ENCODE measurements around the gene KLHL42.

Gene KLHL42

GRCh38 chr12:27781680-27782079, 1.6 kb downstream of the KLHL42 start:
- no peak for DNase-seq

GRCh38 chr12:27782481-27782880, 2.4 kb downstream of the KLHL42 start:
- no peak for DNase-seq

DNA sequence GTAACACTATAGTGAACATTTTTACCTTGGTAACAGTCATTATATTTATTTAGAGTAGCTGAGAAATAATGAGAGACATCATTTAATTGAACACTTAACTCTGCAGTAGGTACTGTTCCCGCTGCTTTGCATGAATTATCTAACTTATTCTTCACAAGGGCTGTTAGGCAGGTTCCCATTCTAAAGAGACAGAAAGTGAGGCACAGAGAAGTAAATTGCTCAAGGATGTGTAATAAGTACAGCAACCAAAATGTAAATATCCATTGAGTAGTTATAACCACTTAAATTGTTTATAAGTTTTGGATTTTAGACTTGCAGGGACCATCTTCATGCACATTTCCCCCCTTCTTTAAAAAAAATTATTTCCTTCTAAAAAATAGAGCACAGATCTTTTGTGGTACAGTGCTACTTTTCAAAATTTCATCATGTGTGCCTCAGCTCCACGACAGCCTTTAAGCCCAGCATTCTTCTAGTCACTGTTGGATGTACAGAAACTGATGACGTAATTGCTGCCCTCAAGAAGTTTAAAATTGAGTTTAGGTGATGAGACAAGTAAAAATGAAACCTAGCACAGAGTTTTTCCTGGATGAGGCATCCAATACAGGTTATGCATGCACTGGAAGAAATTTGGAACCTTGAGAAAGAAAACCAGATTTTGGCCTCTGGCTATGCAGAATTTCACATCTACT, 6.0 kb downstream of the KLHL42 start:
- peak; percentile 21 for DNase-seq

DNA sequence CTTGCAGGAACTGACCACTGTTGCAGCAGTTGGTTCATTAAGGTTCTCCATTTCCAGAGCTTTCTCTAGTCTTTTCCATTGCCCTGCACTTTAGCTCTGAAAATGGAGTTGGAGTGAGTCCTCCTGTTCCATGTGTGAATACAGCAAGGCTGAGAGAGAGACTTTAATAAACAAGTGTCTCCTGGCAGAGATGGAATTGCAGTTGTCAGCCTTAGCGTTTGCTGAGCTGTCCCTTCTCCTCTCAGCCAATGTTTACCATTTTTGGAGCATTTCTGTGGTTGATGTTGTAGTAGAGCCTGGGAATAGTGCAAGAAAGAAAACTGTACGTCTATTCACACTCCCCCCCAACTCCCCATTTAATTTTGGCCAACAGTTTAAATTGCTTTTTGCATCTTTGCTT, 7.5 kb downstream of the KLHL42 start:
- DNase-seq: no peak

DNA sequence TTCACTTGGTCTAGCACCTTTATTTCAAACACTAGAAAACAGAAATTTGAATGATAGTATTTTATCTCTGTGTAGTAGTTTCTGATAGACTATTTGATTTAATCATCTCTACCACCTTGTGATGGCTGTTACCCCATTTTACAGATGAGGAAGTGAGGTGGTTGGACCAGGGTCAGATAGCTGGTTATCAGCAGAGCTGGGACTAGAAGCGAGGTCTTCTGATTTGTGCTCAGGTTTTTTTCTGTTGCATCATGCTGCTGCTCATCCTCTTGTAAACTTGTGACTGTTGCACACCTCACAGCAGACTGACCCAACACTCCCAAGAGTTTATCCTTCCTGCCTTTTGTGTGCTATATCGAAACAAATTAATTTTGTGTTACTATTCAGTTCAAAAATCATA, 10.1 kb downstream of the KLHL42 start:
- no peak for DNase-seq

- DNase-seq: no peak
Observed at GRCh38 chr12:27794818-27795584, 15.0 kb downstream of the KLHL42 start.

GRCh38 chr12:27796128-27796527, 16.1 kb downstream of the KLHL42 start:
- no peak for DNase-seq

GRCh38 chr12:27797301-27798025, 17.4 kb downstream of the KLHL42 start:
- no peak for DNase-seq

DNA sequence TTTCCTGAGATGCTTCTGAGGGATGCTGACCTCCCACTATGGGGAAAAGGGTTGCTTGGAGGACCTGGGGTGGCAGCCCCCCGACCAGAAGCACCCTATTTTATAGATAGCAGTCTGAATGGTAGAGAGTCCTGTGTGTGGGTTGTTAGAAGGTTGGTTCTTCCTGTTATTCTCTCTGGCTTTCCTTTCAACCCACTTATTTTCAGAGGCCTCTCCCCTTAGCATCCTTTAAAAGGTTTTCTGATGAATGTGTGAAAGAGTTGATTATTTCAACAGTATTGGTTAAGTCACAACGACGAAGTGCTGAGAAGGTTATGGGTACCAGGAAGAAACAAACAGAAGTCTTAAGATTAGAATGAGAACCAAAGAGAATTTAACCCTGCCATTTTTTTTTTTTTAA, 20.8 kb downstream of the KLHL42 start:
- DNase-seq: no peak

- DNase-seq: no peak
Observed at GRCh38 chr12:27801630-27802029, 21.6 kb downstream of the KLHL42 start.

DNA sequence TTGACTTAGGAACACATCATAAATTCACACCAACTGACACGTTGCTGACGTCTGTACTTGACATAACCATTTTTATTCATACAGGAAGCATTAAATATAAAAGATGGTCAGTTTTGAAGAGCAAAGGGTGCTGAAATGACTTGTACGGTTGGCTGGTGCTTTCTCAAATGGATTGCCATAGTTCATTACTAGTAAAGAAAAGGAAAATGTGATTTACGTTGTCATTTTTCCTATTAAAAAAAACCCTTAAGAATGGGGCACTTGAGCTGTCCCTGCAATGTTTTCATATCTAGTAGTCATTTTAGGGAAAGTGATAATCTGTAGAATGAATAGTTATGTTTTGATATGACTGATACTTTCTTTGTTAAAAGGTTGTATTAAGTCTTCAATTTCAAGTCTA, 22.5 kb downstream of the KLHL42 start:
- no peak for DNase-seq

DNA sequence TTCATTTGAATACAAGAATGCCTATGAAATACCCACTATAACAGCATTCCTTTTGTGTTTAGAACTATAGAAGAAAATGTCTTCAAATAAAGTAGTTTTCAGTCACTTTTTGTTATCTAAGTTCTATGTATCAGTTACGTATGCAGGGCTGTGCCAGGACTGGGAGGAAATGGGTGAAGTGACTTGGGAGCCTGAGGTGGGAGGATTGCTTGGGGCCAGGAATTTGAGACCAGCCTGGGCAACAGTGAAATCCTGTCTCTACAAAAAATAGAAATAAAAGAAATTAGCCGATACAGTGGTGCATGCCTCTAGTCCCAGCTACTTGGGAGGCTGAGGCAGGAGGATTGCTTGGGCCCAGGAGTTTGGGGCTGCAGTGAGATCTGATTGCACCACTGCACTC, 22.9 kb downstream of the KLHL42 start:
- no peak for DNase-seq

GRCh38 chr12:27805238-27805637, 25.2 kb downstream of the KLHL42 start:
- DNase-seq: no peak

DNA sequence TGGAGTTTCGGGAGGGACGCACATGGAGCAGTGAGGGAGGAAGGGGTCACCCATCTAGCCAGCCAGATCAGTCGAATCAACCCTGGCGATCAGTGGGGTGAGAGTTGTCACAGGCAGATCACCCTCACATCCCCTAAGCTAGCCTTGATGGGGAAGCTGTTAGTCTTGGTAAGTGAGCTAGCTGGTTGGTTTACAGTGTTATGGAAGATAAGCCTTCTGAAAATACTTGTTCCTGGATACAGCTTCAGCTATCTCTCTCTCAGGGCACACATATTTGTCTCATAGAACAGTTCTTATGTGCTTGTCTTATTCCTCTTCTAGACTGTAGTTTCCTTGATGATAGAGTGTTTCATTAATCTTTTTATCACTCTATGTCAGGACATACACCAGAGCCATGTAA, 26.2 kb downstream of the KLHL42 start:
- no peak for DNase-seq

DNA sequence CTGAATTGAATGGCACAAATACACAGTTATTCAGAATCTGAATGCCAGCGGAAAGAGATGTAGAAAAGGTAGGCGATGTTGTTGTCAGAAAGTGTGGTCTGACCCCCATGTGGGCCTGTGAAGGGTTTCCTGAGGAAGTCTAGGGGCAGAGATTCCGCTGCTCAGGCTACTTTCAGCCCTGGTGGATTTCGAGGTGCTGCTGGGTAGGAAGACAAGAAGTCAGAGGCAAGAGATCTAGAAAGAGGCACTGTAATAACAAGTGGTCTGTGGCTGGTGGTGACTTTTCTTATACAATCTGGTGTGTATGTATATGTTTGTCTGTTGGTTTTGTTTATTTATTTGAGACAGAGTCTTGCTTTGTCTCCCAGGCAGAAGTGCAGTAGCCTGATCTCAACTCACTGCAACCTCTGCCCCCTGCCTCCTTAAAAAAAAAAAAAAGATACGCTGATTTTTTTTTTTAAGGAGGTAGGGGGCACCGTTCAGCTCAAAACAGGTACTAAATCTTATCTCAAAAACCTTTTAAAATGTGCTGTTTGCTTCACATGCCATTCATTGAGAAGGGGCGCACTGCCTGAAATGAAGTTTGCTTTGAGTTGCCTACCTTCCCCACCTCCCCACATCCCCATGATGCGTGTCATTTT, 27.1 kb downstream of the KLHL42 start:
- DNase-seq: no peak

DNA sequence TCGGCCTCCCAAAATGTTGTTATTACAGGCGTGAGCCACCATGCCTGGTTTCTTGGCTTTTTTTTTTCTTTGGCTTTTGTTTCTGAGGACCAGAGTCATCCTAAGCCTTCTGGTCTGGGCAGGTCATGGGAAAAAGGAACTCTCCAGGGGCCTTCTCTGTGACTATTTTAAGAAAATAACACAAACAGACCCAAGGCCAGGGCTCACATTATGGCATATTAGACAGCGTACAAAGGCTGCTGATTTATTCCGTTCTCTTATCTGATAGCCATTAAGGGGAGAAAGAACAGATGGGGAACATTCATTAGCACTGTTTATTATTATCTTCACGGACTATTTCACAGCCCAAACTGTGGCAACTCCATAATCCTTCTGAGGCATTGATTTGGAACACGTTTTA, 28.8 kb downstream of the KLHL42 start:
- no peak for DNase-seq

DNA sequence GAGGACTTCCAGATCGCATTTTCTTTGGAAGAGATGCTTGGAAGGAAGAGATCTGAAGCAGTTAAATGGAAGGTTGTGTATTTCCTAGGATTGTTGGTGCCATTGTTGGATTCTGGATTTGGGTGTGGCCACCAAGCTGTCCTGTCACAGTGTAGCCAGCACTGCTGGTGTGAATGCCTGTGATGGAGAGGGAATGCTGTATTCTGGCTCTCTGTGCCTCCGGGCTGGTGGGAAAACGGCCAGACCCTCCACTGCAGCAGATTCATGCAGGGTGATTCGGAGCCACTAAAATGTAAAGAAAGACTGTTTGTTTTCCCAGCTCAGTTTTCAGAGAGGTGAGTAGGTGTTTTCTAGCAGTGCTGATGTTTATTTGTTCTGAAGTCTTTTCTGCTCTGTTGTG, 30.7 kb downstream of the KLHL42 start:
- no peak for DNase-seq

DNA sequence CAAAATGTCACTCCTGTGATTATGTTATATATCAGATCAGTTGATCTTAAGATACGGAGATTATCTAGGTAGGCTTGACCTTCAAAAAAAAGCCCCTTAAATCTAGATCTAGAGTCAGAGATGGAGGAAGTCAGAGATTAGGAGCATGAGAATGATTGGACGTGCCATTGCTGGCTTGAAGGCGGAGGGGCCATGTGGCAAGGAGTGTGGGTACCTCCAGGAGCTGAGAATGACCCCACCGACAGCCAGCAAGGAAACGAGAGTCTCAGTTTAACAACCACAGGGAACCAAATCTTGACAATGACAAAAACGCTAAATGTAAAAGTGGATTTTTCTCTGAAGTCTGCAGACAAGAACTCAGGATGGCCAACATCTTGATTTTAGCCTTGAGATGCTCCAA, 32.5 kb downstream of the KLHL42 start:
- DNase-seq: no peak

DNA sequence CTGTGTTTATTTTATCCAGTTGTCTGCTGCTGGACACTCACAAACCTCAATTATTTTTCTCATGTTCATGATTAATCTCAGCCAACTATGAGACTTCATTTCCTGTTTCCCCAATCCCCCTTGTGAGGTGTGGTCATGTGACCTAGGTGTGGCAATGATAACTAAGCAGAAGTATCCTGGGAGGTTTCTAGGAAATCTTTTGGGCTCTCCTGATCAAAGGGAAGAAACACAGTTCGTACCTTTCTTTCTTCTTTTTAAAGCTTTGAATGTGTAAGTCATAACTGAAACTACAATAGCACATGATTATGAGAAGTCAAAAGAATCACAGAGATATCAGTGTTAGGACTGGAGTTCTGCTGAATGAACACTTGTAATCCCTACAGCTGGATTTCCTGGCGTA, 34.4 kb downstream of the KLHL42 start:
- DNase-seq: no peak

DNA sequence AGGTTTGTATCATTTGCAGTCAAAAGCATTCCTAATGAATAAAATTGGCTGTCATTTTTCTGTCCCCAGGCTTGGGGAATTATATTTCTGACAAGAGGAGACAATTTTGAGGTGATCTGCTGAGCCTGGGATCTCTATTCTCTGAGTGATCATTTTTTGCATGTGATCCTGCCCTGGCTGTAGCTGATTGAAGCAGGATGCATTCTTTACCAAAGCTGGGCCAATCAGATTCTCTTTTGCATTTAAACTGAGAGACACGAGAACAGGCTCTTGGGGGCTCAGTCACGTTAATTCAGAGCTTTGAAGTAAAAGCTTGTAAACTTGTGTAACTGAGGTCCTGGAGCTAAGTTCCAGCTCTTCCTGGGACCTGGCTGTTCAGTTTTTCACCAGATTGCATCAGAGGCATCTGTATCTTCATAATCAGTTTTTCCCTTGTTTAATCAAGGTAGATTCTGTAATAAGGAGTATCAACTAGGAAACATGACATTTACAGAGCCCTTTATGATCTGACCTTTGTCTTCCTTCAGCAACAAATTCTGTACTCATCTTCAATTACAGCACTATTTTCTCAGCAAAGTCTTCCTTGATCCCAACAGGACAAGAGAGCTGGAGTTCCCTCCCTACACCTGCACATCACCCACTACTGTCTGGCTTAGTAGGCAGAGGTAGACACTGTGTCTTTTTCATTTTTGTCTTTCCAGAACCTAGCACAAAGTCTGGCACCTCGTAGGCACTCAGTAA, 35.0 kb downstream of the KLHL42 start:
- DNase-seq: no peak

DNA sequence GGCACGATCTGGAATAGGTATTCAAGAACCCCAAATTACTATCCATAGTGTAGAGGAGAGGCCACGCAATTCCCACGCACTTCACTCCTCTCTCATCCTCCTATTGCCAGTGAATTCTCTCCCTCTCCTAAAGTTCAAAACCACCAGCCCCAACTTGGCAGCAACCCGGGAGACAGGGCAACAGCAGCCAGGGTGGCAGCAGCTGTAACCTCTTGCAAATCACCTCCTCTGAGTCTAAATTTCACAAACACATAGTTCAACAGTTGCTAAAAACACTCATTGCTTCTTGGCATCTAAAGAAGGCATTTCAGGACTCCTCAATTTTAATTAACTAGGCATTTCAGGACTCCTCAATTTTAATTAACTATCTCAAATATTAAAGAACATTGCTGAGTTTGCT, 37.7 kb downstream of the KLHL42 start:
- no peak for DNase-seq

- DNase-seq: no peak
Observed at GRCh38 chr12:27818401-27818918, 38.4 kb downstream of the KLHL42 start.

- no peak for DNase-seq
Observed at GRCh38 chr12:27820564-27820963, 40.5 kb downstream of the KLHL42 start.

Measured in amniotic stem cell (primary cell).